ENCODE data around the gene CASP5.

DNA sequence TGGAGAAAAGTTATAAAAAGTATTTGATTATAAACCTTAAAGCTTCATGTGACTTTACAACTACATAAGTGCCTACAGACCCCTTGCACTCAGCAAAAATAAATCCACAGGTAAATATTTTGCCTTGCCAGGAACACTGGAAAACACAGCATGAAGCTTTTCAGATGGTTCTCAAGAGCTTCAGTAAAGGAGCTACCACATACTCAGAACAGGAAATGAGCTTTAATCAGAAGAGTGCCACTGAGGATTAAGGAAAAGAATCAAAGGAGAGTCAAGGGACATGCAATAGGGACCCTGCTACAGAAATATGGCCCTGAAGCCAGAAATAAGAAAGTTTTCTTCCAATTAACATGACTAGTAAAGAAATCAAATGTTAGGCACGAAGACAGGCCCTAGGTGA, 10.8 kb upstream of the CASP5 start:
- TF ChIP-seq, protein P1, sequence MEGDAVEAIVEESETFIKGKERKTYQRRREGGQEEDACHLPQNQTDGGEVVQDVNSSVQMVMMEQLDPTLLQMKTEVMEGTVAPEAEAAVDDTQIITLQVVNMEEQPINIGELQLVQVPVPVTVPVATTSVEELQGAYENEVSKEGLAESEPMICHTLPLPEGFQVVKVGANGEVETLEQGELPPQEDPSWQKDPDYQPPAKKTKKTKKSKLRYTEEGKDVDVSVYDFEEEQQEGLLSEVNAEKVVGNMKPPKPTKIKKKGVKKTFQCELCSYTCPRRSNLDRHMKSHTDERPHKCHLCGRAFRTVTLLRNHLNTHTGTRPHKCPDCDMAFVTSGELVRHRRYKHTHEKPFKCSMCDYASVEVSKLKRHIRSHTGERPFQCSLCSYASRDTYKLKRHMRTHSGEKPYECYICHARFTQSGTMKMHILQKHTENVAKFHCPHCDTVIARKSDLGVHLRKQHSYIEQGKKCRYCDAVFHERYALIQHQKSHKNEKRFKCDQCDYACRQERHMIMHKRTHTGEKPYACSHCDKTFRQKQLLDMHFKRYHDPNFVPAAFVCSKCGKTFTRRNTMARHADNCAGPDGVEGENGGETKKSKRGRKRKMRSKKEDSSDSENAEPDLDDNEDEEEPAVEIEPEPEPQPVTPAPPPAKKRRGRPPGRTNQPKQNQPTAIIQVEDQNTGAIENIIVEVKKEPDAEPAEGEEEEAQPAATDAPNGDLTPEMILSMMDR (optimal IDR thresholded peaks at IDR 0.05 in 1 of 3, IDR thresholded peaks at IDR 0.05 in 1 of 3, conservative IDR thresholded peaks at IDR 0.05 in 1 of 3; ENCODE audit: extremely low read depth in 1 of 3, insufficient read depth in 2 of 3, low read length in 3 of 3), result no peak
- TF ChIP-seq EZH2 (IDR thresholded peaks at IDR 0.05; ENCODE audit: low read length), result no peak

Data from keratinocyte (primary cell).